GM12874 (cell line): ENCODE results near the gene WDR13.

Experiments
- CTCF ChIP-seq: IDR thresholded peaks from 2 replicates; pipeline ENCODE4 v1.5.1; 2011; ENCODE audit warnings: low read depth, mild to moderate bottlenecking, control low read depth, low read length, moderate library complexity; ENCODE audit not compliant: insufficient read depth

The WDR13 gene

GRCh38 chrX:48584698-48585097 is 12.6 kb upstream of the WDR13 start:
- no peak for TF ChIP-seq CTCF

GRCh38 chrX:48589482-48590162 is 7.7 kb upstream of the WDR13 start:
- TF ChIP-seq CTCF, result no peak

- no peak for TF ChIP-seq CTCF
Observed at GRCh38 chrX:48590203-48591103, 6.8 kb upstream of the WDR13 start.

- TF ChIP-seq CTCF, result no peak
Observed at GRCh38 chrX:48591255-48591791, 6.0 kb upstream of the WDR13 start.

- TF ChIP-seq CTCF, result no peak
Observed at GRCh38 chrX:48592971-48593370, 4.3 kb upstream of the WDR13 start.

- no peak for TF ChIP-seq CTCF
Observed at GRCh38 chrX:48595929-48596328, 1.4 kb upstream of the WDR13 start.

- no peak for TF ChIP-seq CTCF
Observed at GRCh38 chrX:48598614-48599013, 1.3 kb downstream of the WDR13 start.
